OCI-LY7 (cell line): ENCODE data around the gene SAT1. TPM values are rescaled to one million over a fixed set of nuclear protein-coding genes. Genes with fewer than 3 reads are reported as not detected.

Source experiments
- BruUV-seq: library from RNA; stranded (reverse); fragments of 400-500 nt; replicated peaks from 2 replicates; lab custom pipeline; 2021; lab: Mats Ljungman, UMichigan
- CTCF ChIA-PET: fragments of 300-600 bp; sonication (Branson Sonifier 250); formaldehyde crosslinking; loops from one replicate; lab custom pipeline; 2022; ENCODE audit warnings: antibody characterized with exemption; ENCODE audit not compliant: unreplicated experiment; lab: Charles Lee
- POLR2A ChIA-PET: fragments of 300-600 bp; sonication (Branson Sonifier 250); formaldehyde crosslinking; loops from one replicate; lab custom pipeline; 2022; ENCODE audit warnings: antibody characterized with exemption; lab: Charles Lee
- DNase-seq: peaks from one replicate; pipeline ENCODE4 v3.0.0-alpha.2; 2015; ENCODE audit warnings: low spot score
- H2AFZ ChIP-seq: fragments of 200-600 bp; sonication (generic), shearing (Covaris generic); 2 replicates; pipeline ENCODE4 v1.6.1; 2014; ENCODE audit warnings: mild to moderate bottlenecking, antibody characterized with exemption, low read length, moderate library complexity
- H3K27ac ChIP-seq: fragments of 200-600 bp; sonication (generic); 2 replicates; pipeline ENCODE4 v1.5.1; 2014; ENCODE audit warnings: mixed run types, low read depth, mild to moderate bottlenecking, moderate library complexity, low read length, inconsistent platforms; ENCODE audit not compliant: poor library complexity, severe bottlenecking
- H3K36me3 ChIP-seq: fragments of 200-600 bp; sonication (generic); 2 replicates; pipeline ENCODE4 v1.6.1; 2014; ENCODE audit warnings: mild to moderate bottlenecking, antibody characterized with exemption, low read length, moderate library complexity, mixed read lengths; ENCODE audit not compliant: insufficient read depth
- H3K4me1 ChIP-seq: fragments of 200-600 bp; sonication (generic); 2 replicates; pipeline ENCODE4 v1.5.1; 2014; ENCODE audit warnings: mild to moderate bottlenecking, low read length; ENCODE audit not compliant: insufficient read depth, poor library complexity, severe bottlenecking
- H3K4me2 ChIP-seq: fragments of 200-600 bp; sonication (generic); 2 replicates; pipeline ENCODE4 v1.6.1; 2014; ENCODE audit warnings: mild to moderate bottlenecking, low read length
- H3K4me3 ChIP-seq: fragments of 200-600 bp; sonication (generic); 2 replicates; pipeline ENCODE4 v1.5.1; 2014; ENCODE audit warnings: mild to moderate bottlenecking, low read depth, low read length; ENCODE audit not compliant: poor library complexity, severe bottlenecking
- H3K79me2 ChIP-seq: fragments of 200-600 bp; sonication (generic); 2 replicates; pipeline ENCODE4 v1.6.1; 2016; ENCODE audit warnings: low read depth, mild to moderate bottlenecking, low read length, moderate library complexity, mixed read lengths; ENCODE audit not compliant: insufficient read depth
- H3K9me2 ChIP-seq: fragments of 200-600 bp; sonication (generic); 2 replicates; pipeline ENCODE4 v1.6.1; 2016; ENCODE audit warnings: mild to moderate bottlenecking, low read length, mixed read lengths; ENCODE audit not compliant: insufficient read depth
- H3K9me3 ChIP-seq: fragments of 200-600 bp; sonication (generic); 2 replicates; pipeline ENCODE4 v1.6.1; 2014; ENCODE audit warnings: mild to moderate bottlenecking, mixed run types, low read length, mixed read lengths
- H4K20me1 ChIP-seq: fragments of 200-600 bp; sonication (generic); 2 replicates; pipeline ENCODE4 v1.6.1; 2014; ENCODE audit warnings: mild to moderate bottlenecking, antibody characterized with exemption, low read length, moderate library complexity, mixed read lengths; ENCODE audit not compliant: insufficient read depth
- CTCF ChIP-seq: fragments of 200-600 bp; sonication (generic); conservative IDR thresholded peaks from 2 replicates; pipeline ENCODE4 v1.5.1; 2014; ENCODE audit warnings: mild to moderate bottlenecking, antibody characterized with exemption, low read length, moderate library complexity, mixed read lengths
- EZH2phosphoT487 ChIP-seq: fragments of 200-600 bp; sonication (generic); IDR thresholded peaks from 2 replicates; pipeline ENCODE4 v1.6.1; 2018; ENCODE audit warnings: low read depth, borderline replicate concordance, mild to moderate bottlenecking, mixed run types, antibody characterized with exemption, low read length, moderate library complexity, mixed read lengths
- intact Hi-C: fragments of 100-400 bp; cut with micrococcal nuclease; formaldehyde crosslinking; loops from one replicate; pipeline ENCODE4 v1.10.0; 2022; ENCODE audit not compliant: unreplicated experiment
- total RNA-seq, 2 experiments: library from RNA; depleted of rRNA in 1 of 2; stranded (reverse); fragments of >200 nt in 1 of 2; shearing (Covaris generic) in 1 of 2; gene quantifications; 2 replicates each; pipeline ENCODE4 v1.2.3, GENCODE V29; 2014 to 2022

Gene SAT1
- total RNA-seq, 2 experiments from 2014 or later = 46.9 to 50.7 TPM

- TF ChIP-seq EZH2phosphoT487 = no peak
- no peak for TF ChIP-seq CTCF
- no peak overlapping the region for H3K27ac ChIP-seq
- intact Hi-C loops = no loop called here
- H3K9me2 ChIP-seq = no peaks in the 10 kb centered on the region
- no peaks in the 10 kb centered on the region for H3K79me2 ChIP-seq
- no peaks in the 10 kb centered on the region for H3K9me3 ChIP-seq
- no peaks in the 10 kb centered on the region for H4K20me1 ChIP-seq
- no peak overlapping the region for H3K4me2 ChIP-seq
- no peak for DNase-seq
- no peak overlapping the region for H2AFZ ChIP-seq
- H3K36me3 ChIP-seq = no peaks in the 10 kb centered on the region
- H3K4me3 ChIP-seq = no peak overlapping the region
- no TSS peak for BruUV-seq
- ChIA-PET CTCF (no interaction called here), POLR2A (interaction anchor here (0.6 to 1.2 kb wide), 3 partner anchors 8 to 1235 kb away, joined by 4 to 6 read pairs (median 4); no protein-coding TSS in a partner anchor)
- peaks cover 3% of the 10 kb centered on the region for H3K4me1 ChIP-seq
Observed at GRCh38 chrX:23822397-23822796, 39.4 kb downstream of the SAT1 start.

- Histone ChIP-seq H3K4me1 (no peaks in the 10 kb centered on the region), H3K79me2 (no peaks in the 10 kb centered on the region), H3K9me3 (no peaks in the 10 kb centered on the region), H3K27ac (no peak overlapping the region), H3K9me2 (no peaks in the 10 kb centered on the region), H2AFZ (no peak overlapping the region), H3K36me3 (no peaks in the 10 kb centered on the region), H4K20me1 (no peaks in the 10 kb centered on the region), H3K4me3 (no peak overlapping the region), H3K4me2 (no peak overlapping the region)
- TF ChIP-seq EZH2phosphoT487 (no peak), CTCF (no peak)
- POLR2A ChIA-PET = interaction anchor here (0.6 to 1.2 kb wide), 2 partner anchors 9 to 1235 kb away, joined by 4 read pairs; no protein-coding TSS in a partner anchor
- DNase-seq = no peak
- intact Hi-C loops = no loop called here
- CTCF ChIA-PET = no interaction called here
- no TSS peak for BruUV-seq
Observed at GRCh38 chrX:23822841-23823240, 39.9 kb downstream of the SAT1 start.

- H3K79me2 ChIP-seq = no peaks in the 10 kb centered on the region
- POLR2A ChIA-PET = no interaction called here
- BruUV-seq = no TSS peak
- intact Hi-C loops = no loop called here
- H3K4me1 ChIP-seq = no peaks in the 10 kb centered on the region
- H3K9me3 ChIP-seq = no peaks in the 10 kb centered on the region
- TF ChIP-seq EZH2phosphoT487 (no peak), CTCF (no peak)
- no peak overlapping the region for H2AFZ ChIP-seq
- CTCF ChIA-PET = no interaction called here
- H4K20me1 ChIP-seq = no peaks in the 10 kb centered on the region
- no peak overlapping the region for H3K4me3 ChIP-seq
- no peaks in the 10 kb centered on the region for H3K36me3 ChIP-seq
- H3K4me2 ChIP-seq = no peak overlapping the region
- H3K9me2 ChIP-seq = no peaks in the 10 kb centered on the region
- H3K27ac ChIP-seq = no peak overlapping the region
- no peak for DNase-seq
Observed at GRCh38 chrX:23825675-23826074, 42.7 kb downstream of the SAT1 start.
